ENCODE measurements around the gene NDST1.
A peak's percentile ranks its signal among the peaks of the same experiment; 100 is the strongest.

Gene NDST1

DNA sequence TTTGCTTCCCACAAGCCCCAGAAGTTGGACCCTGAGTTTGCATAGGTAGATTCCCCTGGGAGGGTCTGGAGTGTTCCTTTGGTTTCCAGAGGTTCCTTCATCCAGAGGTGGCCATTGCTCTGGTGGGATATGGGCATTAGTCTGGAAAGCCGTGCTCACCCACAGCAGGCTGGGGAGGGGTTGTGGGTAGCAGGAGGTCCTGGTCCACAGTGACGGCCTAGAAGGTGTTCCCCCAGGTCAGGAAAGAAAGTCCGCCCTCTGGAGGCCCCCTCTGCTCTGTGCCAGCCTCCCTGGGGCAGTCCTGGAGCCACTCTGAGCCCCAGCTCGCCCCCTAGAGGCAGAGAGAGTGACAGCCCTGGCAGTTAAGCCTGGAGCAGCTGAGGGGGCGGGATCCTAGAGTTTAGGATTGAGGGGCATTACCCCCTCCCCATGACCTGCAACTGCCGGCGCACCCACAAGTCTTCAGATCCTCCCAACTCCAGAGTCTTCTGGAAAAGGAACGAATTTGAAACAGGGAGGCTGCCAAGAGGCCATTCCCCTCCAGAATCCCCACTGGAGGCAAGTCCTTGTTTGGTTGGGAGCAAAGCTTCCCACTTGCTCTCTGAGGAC, 36.8 kb downstream of the NDST1 start:
- DNase-seq (ENCODE audit: low read depth), result peak; percentile 23

DNA sequence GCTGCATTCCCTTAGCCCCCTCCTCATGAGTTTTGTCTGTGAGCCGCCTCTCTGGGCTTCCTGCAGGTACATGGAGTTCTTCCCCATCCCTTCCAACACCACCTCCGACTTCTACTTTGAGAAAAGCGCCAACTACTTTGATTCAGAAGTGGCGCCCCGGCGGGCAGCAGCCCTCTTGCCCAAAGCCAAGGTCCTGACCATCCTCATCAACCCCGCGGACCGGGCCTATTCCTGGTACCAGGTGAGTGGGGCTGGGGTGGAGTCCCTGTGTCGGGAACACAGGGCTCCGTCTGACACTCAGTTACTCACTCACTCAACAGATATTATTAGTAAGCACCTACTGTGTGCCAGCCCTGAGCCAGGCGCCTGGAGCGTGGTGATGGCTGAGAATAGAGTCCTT, 37.3 kb downstream of the NDST1 start:
- no peak for DNase-seq (ENCODE audit: low read depth)

DNA sequence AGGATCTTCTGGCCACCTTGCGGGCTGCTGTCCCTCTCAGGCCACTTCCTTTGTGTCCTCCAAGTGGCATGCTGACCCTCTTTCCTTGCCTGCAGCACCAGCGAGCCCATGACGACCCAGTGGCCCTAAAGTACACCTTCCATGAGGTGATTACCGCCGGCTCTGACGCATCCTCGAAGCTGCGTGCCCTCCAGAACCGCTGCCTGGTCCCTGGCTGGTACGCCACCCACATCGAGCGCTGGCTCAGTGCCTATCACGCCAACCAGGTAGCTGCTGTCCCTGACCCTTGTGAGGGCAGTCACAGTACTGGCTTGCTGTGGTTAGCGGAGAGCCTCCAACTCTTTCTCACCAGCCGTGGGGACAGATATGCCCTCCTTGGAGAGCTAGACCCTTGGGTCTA, 40.2 kb downstream of the NDST1 start:
- DNase-seq (ENCODE audit: low read depth), result no peak

DNA sequence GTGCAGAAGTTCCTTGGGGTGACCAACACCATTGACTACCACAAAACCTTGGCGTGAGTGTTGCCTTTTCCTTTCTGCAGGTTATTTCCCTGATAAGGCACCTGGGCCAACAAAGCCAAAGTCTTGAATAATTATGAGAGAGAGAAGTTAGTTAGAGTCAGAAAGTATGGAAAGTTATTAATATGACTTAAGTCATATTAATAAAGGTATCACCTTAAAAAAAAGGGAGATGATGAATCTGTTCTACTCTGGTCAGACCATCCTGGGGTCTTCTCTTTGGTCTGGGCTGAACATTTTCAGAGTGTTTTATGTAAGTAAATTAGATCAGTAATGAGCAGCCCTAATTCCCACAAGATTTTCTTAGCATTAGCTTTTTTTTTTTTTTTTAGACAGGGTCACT, 41.8 kb downstream of the NDST1 start:
- DNase-seq (ENCODE audit: low read depth), result no peak

DNA sequence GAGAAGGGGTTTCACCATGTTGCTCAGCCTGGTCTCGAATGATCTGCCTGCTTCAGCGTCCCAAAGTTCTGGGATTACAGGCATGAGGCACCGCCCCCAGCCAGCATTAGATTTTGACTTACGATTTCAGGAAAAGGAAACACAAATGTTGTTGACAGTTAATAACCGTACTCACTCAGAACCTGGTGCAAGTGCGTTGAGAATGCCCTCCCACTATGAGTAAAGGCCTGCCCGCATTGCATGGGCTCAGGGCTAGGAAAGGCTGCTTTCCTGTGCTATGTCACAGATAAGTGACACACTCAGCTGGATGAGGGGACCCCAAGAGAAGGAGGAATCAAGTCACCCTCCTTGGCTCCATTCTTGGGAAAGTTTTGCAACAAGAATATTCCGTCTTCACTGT, 42.4 kb downstream of the NDST1 start:
- no peak for DNase-seq (ENCODE audit: low read depth)

DNA sequence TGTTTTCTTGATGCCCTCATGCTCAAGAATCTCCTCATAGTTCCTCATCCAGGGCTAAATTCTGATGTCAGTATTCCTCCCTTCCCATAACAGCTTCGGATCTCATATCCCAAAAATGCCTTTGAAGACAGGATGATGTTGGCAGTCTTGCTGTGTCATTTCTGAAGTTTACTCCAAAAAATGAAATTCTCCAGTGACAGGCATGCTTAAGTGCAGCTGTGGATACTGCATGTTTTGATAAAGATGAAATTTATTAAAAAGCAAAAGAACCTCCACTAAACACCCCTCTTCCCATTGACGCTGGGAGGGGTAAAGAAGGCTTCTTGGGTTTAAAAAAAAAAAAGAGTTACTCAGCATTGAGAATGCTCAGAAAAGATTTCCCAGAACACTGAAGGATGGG, 43.1 kb downstream of the NDST1 start:
- no peak for DNase-seq (ENCODE audit: low read depth)

DNA sequence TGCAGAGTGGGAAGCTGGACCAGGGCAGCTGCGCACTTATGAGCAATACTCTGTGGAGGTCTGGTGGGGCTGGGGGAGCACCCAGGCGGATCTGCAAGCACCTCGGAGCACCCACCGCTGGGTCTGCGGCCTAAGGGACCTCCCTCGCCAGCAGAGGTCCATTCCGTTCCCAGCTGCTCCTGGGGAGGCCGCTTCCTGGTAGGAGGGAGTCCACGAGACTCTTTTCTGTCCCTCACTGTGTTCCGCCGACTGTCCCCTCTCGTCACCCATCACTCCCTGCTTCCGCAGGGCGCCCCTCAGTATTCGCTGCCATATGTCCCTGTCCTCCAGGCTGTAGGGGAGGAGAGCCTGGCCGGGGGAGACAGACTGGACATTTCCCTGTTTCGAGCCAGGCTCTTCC, 45.5 kb downstream of the NDST1 start:
- no peak for DNase-seq (ENCODE audit: low read depth)

DNA sequence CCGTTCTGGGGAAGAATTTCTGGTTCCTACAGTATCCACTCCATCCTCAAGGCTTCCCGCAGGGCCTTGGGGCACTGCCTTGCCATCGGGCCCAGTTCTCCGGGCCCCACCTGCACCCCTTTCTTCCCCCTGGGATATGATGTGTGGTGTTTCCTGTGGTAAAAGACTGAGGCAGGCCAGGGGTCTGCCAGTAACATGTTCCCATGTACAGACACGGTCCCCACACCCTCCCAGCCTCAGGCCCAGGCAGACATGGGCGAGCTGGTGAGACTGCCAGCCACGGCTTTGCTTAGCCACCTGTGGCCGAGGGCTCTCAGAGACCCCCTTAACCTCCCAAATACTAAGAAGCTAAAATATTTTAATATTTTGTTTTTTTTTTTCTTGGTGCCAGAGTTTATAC, 46.0 kb downstream of the NDST1 start:
- DNase-seq (ENCODE audit: low read depth), result no peak

DNA sequence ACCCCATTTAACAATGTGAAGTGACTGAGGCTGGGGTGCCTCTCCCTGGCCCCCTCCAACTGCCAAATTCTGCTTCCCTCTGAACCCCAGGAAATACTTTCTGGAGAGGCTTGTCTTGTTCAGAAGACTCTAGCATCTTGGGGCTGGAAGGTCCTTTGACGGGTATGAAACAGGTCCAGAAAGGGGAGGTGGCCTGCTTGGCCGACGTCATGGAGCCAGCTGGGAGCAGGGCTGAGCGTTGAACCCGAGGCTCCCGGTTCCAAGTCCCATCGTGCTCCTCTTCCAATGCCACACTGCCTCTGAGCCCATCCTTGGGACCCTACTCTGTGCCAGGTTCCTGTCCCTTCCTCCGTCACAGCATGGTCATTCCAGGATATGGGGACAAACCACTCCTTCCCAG, 46.9 kb downstream of the NDST1 start:
- no peak for DNase-seq (ENCODE audit: low read depth)

DNA sequence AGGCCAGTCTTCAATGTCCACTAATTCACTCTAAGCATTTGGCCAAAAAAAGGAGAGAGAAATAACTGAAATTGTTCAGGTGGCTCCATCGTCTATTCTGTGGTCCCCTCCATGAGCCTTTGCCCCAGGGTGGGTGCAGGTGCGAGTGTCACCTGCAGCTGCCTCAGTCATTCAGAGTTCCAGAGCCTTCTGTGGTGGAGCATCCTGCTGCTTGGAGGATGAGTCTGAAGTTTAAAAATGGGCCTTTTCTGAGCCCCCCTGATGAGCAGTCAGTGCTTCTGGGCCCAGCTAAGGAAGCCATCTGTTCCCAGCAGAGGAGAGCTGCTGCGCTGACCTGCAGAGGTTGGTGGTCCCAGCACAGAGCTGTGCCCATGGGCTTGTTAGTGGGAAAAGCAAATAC, 48.2 kb downstream of the NDST1 start:
- no peak for DNase-seq (ENCODE audit: low read depth)

DNA sequence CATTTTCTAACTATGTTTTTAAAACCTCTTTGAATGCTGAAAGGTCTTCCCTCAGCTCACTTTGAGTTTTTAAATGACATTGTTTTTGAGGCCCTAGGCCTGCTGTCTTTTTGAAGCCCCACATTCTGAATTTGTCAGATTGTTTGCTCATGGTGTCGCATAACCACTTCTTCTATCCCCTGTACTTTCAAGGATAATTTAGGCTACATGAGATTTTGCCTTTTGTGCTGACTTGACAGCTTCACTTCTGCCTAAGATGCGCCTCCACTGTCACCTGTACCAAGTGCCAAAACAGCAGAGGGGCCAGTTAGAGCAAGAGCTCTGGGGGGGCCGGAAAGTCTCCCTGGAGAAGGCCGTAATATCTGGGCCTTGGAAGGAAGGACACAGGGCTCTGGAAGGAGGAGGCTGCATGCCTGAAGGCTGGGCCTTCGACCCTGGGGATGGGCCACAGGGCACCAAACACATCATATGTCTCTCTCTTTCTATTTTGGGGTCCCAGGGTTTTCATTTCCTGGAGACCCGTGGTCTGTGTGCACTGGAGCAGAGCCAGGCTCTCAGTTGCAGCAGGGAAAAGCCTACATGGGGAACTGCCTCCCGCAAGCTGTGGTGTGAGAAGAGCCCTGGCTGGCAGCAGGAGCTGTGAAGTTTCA, 49.1 kb downstream of the NDST1 start:
- no peak for DNase-seq (ENCODE audit: low read depth)

DNA sequence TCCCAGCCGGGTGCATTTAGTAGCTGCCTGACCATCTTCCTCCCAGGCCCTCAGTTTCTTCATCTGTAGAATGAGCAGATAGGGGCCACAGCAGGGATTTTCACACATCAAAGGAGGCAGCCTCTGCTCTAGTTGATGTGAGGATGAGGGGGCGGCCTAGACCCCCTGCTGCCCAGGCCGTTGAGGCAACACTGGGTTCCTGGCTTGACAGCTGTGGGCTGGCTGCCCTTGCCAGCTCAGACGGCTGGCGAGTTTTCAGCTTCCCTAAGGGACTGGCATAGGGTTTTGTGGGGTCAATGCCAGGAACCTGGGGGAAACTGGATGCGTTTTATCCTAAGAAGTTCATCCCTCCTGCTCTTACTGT, 49.6 kb downstream of the NDST1 start:
- DNase-seq (ENCODE audit: low read depth), result no peak

DNA sequence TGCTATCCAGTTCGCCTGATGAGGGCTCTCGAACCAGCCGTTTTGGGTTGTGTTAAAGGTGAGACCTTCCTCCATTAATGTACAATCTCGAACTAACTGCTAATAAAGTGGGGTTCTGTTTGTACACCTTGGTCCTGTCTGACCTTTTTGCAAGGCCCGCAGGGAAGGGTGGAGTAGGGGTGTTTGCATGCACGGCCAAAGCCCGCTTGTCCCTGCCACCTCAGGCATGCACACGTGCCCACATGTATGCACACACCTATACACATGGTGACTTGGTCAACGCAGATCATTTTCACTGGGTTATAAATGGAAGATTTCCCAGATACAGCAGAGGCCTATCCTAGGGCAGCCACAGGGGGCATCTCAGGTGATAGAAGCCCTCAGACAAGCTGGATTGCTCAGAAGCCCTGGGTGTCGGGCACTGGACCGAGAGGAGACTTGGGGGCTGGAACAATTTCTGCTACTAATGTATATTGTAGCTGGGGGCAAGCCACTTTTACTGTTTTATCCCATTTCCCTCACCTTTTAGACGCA, 50.2 kb downstream of the NDST1 start:
- DNase-seq (ENCODE audit: low read depth), result no peak

DNA sequence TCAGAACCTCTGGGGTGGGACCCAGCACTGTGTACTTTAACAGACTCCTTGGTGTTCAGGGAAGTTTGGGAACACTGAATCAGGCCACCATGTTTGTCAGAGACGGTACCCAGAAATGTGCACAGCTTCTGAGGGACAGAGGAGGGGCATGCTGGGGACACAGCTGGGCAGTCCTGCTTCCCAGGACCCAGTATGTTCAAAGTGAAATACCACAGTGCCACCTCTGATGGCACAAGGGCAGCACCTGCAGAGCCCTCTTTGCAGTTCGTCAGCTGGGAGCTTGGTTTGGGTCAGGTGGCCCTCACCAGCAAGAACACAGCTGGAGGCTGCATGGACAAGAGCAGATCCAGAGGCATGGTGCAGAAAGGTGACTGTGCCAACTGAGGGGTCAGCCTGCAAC, 51.2 kb downstream of the NDST1 start:
- no peak for DNase-seq (ENCODE audit: low read depth)

DNA sequence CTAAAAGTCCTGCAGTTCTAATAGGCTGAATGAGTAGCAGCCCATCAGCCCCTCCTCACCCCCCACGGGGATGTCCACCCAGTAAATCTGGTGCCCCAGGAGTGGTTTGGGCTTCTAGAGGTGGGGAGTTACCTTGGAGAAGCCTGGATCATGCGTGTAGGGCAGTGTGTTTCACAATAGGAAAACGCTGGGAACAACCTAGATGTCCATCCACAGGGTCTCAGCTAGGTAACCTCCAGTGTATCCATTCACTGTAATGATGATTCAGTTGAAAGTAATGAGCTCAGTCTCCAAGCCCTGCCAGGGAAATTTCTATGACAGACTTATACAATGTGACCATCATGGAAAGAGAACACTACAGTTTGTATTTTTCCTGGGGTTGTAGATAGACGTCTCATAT, 51.8 kb downstream of the NDST1 start:
- DNase-seq (ENCODE audit: low read depth), result no peak

DNA sequence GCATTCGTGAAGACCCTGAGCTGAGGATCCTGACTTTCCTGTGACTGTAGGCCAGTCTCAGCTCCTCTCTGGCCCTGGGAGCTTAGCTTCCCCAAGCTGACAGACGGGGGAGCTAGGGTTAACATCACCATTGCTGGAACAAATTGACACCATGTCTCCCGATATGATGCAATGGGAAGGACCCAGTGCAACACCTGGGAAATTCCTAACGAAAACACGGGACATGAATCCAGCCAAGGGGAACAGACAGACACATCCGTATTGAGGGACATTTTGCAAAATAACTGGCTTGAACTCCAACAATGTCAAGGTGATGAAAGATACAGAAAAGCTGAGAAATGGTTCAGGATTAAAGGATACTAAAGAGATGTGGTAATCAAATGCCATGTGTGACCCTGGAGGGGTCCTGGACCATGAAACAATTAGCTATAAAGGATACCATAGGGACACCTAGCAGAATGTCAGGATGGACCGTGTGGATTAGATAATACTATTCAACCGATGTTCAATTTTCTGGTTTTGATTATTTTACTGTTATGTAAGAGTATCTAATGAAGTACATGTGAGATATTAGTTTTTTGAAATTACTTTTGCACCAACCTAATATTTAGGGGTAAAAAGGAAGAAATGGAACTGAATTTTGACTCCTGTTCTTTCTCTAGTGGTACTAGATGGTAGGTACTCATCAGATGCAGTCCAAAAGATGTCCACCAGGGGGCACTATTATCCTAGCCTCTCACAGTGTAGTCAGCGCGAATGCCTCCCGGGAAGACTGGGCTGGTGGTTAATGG, 52.7 kb downstream of the NDST1 start:
- DNase-seq (ENCODE audit: low read depth), result peak; percentile 64

DNA sequence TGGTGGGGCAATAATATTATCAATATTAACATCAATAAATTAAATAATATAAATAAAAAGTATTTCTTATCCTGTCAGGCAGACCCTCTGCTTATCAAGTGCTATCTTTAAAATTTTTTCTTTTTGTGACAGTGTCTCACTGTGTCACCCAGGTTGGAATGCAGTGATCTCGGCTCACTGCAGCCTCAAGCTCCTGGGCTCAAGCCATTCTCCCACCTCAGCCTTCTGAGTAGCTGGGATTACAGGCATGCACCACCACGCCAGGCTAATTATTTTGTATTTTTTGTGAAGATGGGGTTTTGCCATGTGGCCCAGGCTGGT, 53.2 kb downstream of the NDST1 start:
- DNase-seq (ENCODE audit: low read depth), result no peak

DNA sequence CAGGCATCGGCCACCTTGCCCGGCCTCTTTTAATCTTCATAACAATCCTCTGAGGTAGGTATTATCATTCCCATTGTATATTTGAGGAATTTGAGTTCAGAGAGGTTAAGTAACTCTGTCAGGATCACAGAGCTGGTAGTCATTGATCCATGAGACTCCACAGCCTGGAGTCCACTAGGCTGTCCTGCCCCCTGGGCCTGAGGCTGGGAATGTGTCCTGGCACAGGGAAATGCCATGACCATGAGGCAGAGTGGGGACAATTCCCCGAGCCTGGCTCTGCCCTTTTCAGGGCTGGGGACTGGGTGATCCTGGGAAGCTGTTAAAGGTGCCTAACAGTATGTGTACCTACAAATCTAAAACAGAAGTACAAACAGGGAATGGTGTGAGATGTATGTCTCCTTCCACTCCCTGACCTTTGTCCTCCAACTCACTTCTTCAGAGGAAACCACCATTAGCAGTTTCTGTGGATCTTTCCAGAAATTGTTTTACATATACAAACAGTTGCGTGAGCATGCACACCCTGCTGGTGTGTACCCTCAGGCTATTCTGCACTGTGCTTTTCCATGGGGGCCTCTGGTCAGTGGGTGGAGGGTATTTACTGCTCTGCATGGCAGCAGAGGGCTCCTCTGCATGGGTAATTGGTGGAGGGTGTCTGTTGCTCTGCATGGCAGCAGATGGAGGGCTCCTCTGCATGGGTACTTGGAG, 53.8 kb downstream of the NDST1 start:
- DNase-seq (ENCODE audit: low read depth), result no peak

DNA sequence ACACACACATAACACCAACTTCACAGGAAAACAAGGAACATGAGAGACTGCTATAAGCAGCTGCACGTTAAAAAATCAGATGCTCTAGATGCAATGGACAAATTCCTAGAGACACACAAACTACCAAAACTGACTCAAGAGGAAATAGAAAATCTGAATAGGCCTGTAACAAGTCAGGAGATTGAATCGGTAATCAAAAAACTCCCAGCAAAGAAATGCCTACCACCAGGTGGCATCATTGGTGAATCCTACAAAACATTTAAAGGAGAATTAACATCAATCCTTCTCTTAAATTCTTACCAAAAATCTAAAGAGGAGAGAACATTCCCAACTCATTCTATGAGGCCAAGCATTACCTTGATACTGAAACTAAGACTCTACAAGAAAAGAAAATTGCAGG, 54.9 kb downstream of the NDST1 start:
- no peak for DNase-seq (ENCODE audit: low read depth)

DNA sequence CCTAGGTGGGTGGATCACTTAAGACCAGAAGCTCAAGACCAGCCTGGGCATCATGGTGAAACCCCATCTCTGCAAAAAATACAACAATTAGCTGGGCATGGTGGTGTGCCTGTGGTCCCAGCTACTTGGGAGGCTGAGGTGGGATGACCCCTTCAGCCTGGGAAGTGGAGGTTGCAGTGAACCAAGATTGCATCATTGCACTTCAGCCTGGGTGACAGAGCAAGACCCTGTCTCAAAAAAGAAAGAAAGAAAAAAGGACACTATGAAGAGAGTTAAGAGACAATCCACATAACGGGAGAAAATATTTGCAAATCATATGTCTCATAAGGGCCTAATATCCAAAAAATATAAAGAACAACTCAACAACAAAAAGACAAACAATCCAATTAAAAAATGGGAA, 57.9 kb downstream of the NDST1 start:
- DNase-seq (ENCODE audit: low read depth), result no peak

DNA sequence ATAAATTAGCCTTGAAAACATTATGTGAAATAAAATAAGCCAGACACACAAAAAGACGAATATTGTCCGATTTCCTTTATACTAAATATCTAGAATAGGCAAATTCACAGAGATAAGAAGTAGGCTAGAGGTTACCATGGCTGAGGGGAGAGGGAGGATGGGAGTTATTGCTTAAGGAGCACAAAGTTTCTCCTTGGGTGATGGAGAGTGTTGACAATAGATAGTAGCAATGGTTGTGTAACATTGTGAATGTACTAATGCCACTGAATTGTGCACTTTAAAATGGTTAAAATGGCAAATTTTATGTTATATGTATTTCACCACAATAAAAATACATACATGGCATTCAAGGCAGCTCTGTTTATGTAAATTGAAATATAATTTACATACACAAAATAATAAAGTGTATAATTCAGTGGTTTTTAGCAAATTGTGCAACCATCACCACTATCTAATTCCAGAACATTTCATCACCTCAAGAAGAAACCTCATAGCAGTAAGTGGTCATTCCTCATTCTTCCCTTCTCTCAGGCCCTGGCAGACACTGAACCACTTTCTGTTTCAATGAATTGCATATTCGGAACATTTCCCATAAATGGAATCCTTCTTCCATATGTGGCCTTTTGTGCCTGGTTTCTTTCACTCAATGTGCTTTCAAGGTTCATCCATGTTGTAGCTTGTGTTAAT, 59.2 kb downstream of the NDST1 start:
- no peak for DNase-seq (ENCODE audit: low read depth)

DNA sequence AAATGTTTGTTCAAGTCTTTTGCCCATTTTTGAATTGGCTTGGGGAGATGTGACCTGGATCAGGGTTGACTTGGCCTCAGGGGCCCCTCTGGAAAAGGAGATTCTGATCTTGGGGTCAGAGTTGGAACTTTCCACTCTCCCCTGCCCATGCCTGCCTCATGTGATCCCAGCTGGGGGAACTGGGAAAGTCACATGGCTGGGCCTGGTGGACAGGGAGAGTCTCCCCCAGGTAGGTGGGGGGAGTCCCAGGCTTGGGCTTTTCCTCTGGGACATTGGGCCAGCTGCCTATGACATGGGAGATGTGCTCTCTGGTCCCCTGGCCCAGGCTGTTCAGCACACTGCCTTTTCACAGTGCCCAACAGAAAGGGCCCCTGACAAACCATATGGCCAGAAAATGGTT, 60.7 kb downstream of the NDST1 start:
- no peak for DNase-seq (ENCODE audit: low read depth)

All from activated T-helper 1 cell treated with Interleukin-2 at 50 U/mL for 16 hours (primary cell).